GM18951 (cell line): ENCODE measurements around the gene TEX38.
"Not testable (repeated sequence)": the region's sequence is repeated elsewhere in the genome, so short reads cannot be mapped to it uniquely, and the experiment has no call there.

Experiments
- POLR2A ChIP-seq: IDR thresholded peaks from 4 replicates; pipeline ENCODE4 v1.6.1; 2011; ENCODE audit warnings: mild to moderate bottlenecking; ENCODE audit not compliant: insufficient read length, insufficient read depth; ENCODE audit errors: extremely low read depth
- in situ Hi-C: fragments of 300-500 bp; cut with MboI; formaldehyde crosslinking; loops from one replicate; pipeline ENCODE4 v1.12.0; 2022; ENCODE audit warnings: low sequenced_read_pairs, mixed read lengths, inconsistent platforms; ENCODE audit not compliant: unreplicated experiment

TEX38 gene

GRCh38 chr1:46646844-46647243 is 24.8 kb upstream of the TEX38 start:
- in situ Hi-C loops: no loop called here
- no peak for TF ChIP-seq POLR2A

GRCh38 chr1:46647611-46648010 is 24.0 kb upstream of the TEX38 start:
- TF ChIP-seq POLR2A: no peak

GRCh38 chr1:46649764-46650163 is 21.9 kb upstream of the TEX38 start:
- TF ChIP-seq POLR2A: no peak
- in situ Hi-C loops: no loop called here

More at GRCh38 chr1:46647611-46648010, 24.0 kb upstream of the TEX38 start:
- in situ Hi-C loops: no loop called here

- in situ Hi-C loops: no loop called here
- no peak for TF ChIP-seq POLR2A
Observed at GRCh38 chr1:46650491-46650890, 21.2 kb upstream of the TEX38 start.

GRCh38 chr1:46651152-46651551 is 20.5 kb upstream of the TEX38 start:
- in situ Hi-C loops: not testable (repeated sequence)

- TF ChIP-seq POLR2A: no peak
- in situ Hi-C loops: no loop called here
Observed at GRCh38 chr1:46652321-46653100, 19.1 kb upstream of the TEX38 start.

- no peak for TF ChIP-seq POLR2A
- in situ Hi-C loops: no loop called here
Observed at GRCh38 chr1:46653405-46653958, 18.2 kb upstream of the TEX38 start.

- in situ Hi-C loops: no loop called here
- no peak for TF ChIP-seq POLR2A
Observed at GRCh38 chr1:46654012-46654411, 17.6 kb upstream of the TEX38 start.

GRCh38 chr1:46654698-46655097 is 17.0 kb upstream of the TEX38 start:
- in situ Hi-C loops: not testable (repeated sequence)

GRCh38 chr1:46655848-46656247 is 15.8 kb upstream of the TEX38 start:
- TF ChIP-seq POLR2A: no peak
- in situ Hi-C loops: no loop called here

- in situ Hi-C loops: no loop called here
- TF ChIP-seq POLR2A: no peak
Observed at GRCh38 chr1:46656643-46657042, 15.0 kb upstream of the TEX38 start.

GRCh38 chr1:46657775-46658174 is 13.9 kb upstream of the TEX38 start:
- no peak for TF ChIP-seq POLR2A
- in situ Hi-C loops: no loop called here

- in situ Hi-C loops: no loop called here
- TF ChIP-seq POLR2A: no peak
Observed at GRCh38 chr1:46659307-46659870, 12.3 kb upstream of the TEX38 start.

GRCh38 chr1:46660116-46660515 is 11.5 kb upstream of the TEX38 start:
- in situ Hi-C loops: not testable (repeated sequence)

- in situ Hi-C loops: not testable (repeated sequence)
Observed at GRCh38 chr1:46662919-46663318, 8.7 kb upstream of the TEX38 start.

GRCh38 chr1:46665983-46666382 is 5.7 kb upstream of the TEX38 start:
- in situ Hi-C loops: no loop called here
- no peak for TF ChIP-seq POLR2A
